ENCODE data around the gene RNF208. TPM values are rescaled to one million over a fixed set of nuclear protein-coding genes. Genes with fewer than 3 reads are reported as not detected.
A peak's percentile ranks its signal among the peaks of the same experiment; 100 is the strongest.

The RNF208 gene
- total RNA-seq, 4 donors from 2014 or later: 2.3 to 4.5 (median 3.8) TPM

- TF ChIP-seq CTCF (IDR thresholded peaks at IDR 0.05): no peak
- peak overlapping the region; percentile 70 to 88 (median 86) for H3K27ac ChIP-seq
- no peak for DNase-seq
- no peaks in the 10 kb centered on the region for H3K27me3 ChIP-seq
- peaks cover 10 to 17% of the 10 kb centered on the region in 2 donors for H3K36me3 ChIP-seq
- 37 to 52% methylated on average over 13 to 15 of the region's 23 CpGs for WGBS, 2 donors
- no peaks in the 10 kb centered on the region for H3K9me3 ChIP-seq
- peak overlapping the region; percentile 29 to 90 (median 86) for H3K4me3 ChIP-seq (replicated peaks in 1 of 3)
- H3K4me1 ChIP-seq: peaks cover 29 to 33% of the 10 kb centered on the region in 2 donors
- intact Hi-C loops (cut with DNase I): loop anchor here (5.0 kb wide), 1 partner anchor 38 kb away; the partner anchor contains the start of genes CYSRT1 and RNF224
Measured at GRCh38 chr9:137189297-137190295, 32.4 kb downstream of the RNF208 start.

DNA sequence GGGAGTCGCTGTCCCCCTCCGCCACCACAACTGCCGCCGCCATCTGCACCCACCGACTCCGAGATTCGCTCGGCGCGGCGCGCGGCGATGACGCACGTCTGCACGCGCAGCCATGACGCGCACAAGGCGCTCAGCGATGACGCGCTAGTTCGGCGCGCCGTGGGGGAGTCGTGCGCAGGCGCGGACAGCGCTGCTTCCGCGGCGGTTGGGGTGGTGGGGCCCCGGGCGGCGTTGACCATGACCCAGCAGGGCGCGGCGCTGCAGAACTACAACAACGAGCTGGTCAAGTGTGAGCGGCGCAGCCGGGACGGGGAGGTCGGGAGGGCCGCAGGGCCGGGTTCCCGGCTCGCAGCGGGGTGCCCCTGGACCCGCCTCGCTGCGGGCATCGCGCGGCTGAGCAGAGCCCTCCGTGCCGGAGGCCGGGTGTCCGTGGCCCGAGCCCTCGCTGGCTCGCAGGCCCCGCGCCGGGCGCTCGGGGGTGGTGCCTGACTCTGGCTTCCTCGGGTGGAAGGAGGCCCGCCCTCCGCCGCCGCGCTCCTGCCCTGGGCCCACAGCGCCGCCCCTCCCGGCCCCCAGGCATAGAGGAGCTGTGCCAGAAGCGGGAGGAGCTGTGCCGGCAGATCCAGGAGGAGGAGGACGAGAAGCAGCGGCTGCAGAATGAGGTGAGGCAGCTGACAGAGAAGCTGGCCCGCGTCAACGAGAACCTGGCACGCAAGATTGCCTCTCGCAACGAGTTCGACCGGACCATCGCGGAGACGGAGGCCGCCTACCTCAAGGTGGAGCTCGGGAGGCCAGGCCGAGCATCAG, 33.3 kb downstream of the RNF208 start, which contains the start of the genes ANAPC2 and SSNA1:
ANAPC2 (minus strand) TSS at position 71 of the 807 bp plus-strand sequence; CDS start at position 43, 28 bp downstream.
SSNA1 (plus strand) TSS at position 187 of the 807 bp plus-strand sequence; CDS start at position 238, 51 bp downstream.
- TF ChIP-seq POLR2A (IDR thresholded peaks at IDR 0.05) (peak; percentile 31 to 87), CTCF (IDR thresholded peaks at IDR 0.05) (peak in 2 of 6 experiments; percentile 28 to 53)
- peak; percentile 92 to 93 for DNase-seq
- H3K27me3 ChIP-seq: no peaks in the 10 kb centered on the region
- H3K36me3 ChIP-seq: peaks cover 15 to 26% of the 10 kb centered on the region in 2 donors
- intact Hi-C loops (cut with DNase I): loop anchor here (5.0 kb wide), 1 partner anchor 39 kb away; the partner anchor contains the start of genes CYSRT1 and RNF224
- peak within 1 kb of the TSS; percentile 70 to 88 (median 86) for H3K27ac ChIP-seq
- WGBS, 2 donors: 0% methylated on average over 15 of the region's 98 CpGs; no CpG with 5 or more reads in 1 of the 2 donors
- H3K4me1 ChIP-seq: peaks cover 29 to 30% of the 10 kb centered on the region in 2 donors
- peak within 1 kb of the TSS; percentile 70 to 90 (median 86) for H3K4me3 ChIP-seq (replicated peaks in 1 of 3)
- no peaks in the 10 kb centered on the region for H3K9me3 ChIP-seq

- Histone ChIP-seq H3K27ac (peak overlapping the region; percentile 70 to 88 (median 86)), H3K4me1 (peaks cover 29 to 30% of the 10 kb centered on the region in 2 donors), H3K4me3 (replicated peaks in 1 of 3) (peak overlapping the region; percentile 70 to 90 (median 86)), H3K9me3 (no peaks in the 10 kb centered on the region), H3K36me3 (peaks cover 21 to 32% of the 10 kb centered on the region in 2 donors), H3K27me3 (no peaks in the 10 kb centered on the region)
- TF ChIP-seq POLR2A (IDR thresholded peaks at IDR 0.05) (no peak), CTCF (IDR thresholded peaks at IDR 0.05) (no peak)
- no peak for DNase-seq
- intact Hi-C loops (cut with DNase I): loop anchor here (5.0 kb wide), 1 partner anchor 39 kb away; the partner anchor contains the start of genes CYSRT1 and RNF224
- 1% methylated on average over 24 to 28 of the region's 31 CpGs for WGBS, 2 donors
Measured at GRCh38 chr9:137188086-137188489, 34.0 kb downstream of the RNF208 start.

DNA sequence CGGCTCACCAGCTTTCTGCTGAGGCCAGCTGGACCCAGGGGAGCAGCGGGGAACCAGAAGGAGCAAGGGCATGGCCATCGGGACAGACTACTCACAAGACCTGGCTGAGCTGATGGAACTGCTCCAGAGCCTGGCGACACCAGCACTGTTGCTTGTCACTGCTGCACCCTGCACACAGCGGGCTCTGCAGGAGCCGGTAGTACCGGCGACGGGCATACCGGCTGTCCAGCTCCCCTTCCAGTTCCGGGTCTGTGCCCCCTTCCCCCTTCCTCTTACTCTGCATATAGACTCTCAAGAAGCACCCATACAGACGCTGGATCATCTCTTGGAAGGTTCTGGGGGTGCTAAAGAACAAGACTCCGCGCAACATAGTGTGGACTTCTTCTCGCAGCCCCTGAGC, 34.7 kb downstream of the RNF208 start:
- intact Hi-C loops (cut with DNase I): loop anchor here (5.0 kb wide), 1 partner anchor 40 kb away; the partner anchor contains the start of genes CYSRT1 and RNF224
- no peak for TF ChIP-seq CTCF (IDR thresholded peaks at IDR 0.05)
- no peak for TF ChIP-seq POLR2A (IDR thresholded peaks at IDR 0.05)
- no peak overlapping the region for H3K27ac ChIP-seq
- H3K4me1 ChIP-seq: peaks cover 29 to 30% of the 10 kb centered on the region in 2 donors
- WGBS, 2 donors: 77 to 85% methylated on average over 4 to 7 of the region's 15 CpGs
- H3K9me3 ChIP-seq: no peaks in the 10 kb centered on the region
- H3K36me3 ChIP-seq: peaks cover 27 to 39% of the 10 kb centered on the region in 2 donors
- H3K27me3 ChIP-seq: no peaks in the 10 kb centered on the region
- no peak for DNase-seq
- H3K4me3 ChIP-seq (replicated peaks in 1 of 3): peak overlapping the region in 2 of 3 donors; percentile 70 to 90
